K562 (cell line): ENCODE results near the gene TMEM185B. TPM values are rescaled to one million over a fixed set of nuclear protein-coding genes. Genes with fewer than 3 reads are reported as not detected.

Experiments used
- BACH1 ChIP-seq: fragments of 200-800 bp; sonication (Bioruptor generic); IDR thresholded peaks from 2 replicates; pipeline ENCODE4 v1.6.1; 2016; ENCODE audit warnings: missing genetic modification characterization, missing compliant biosample characterization
- CCNT2 ChIP-seq: IDR thresholded peaks from 2 replicates; pipeline ENCODE4 v1.6.1; 2011; ENCODE audit warnings: borderline replicate concordance, low read depth, mild to moderate bottlenecking, moderate library complexity, mixed read lengths, low read length; ENCODE audit not compliant: insufficient read length; ENCODE audit errors: extremely low read depth
- E2F3 ChIP-seq: fragments of 250-450 bp; sonication (Bioruptor Pico); IDR thresholded peaks from 2 replicates; pipeline ENCODE4 v1.4.0; 2020; ENCODE audit warnings: mild to moderate bottlenecking
- FOXJ2 ChIP-seq: fragments of 200-800 bp; sonication (Bioruptor generic); IDR thresholded peaks from 2 replicates; pipeline ENCODE4 v1.6.1; 2016; ENCODE audit warnings: missing genetic modification characterization, missing compliant biosample characterization
- GTF2F1 ChIP-seq: IDR thresholded peaks from 2 replicates; pipeline ENCODE4 v1.6.1; 2011; ENCODE audit warnings: low read depth, low read length, improper control_type of control experiment
- HIVEP1 ChIP-seq: fragments of 250-450 bp; sonication (Bioruptor Pico); IDR thresholded peaks from 2 replicates; pipeline ENCODE4 v1.4.0; 2020; ENCODE audit warnings: mild to moderate bottlenecking
- IFI16 ChIP-seq: fragments of 250-450 bp; sonication (Bioruptor Pico); IDR thresholded peaks from 2 replicates; pipeline ENCODE4 v2.1.2; 2022; ENCODE audit warnings: mild to moderate bottlenecking, inconsistent platforms
- MIER1 ChIP-seq: fragments of 450-650 bp; IDR thresholded peaks from 2 replicates; pipeline ENCODE4 v1.6.1; 2016; ENCODE audit warnings: antibody characterized with exemption, mild to moderate bottlenecking, low read depth
- NFE2 ChIP-seq: IDR thresholded peaks from 2 replicates; pipeline ENCODE4 v1.6.1; 2014; ENCODE audit warnings: antibody characterized with exemption, low read depth
- NFXL1 ChIP-seq: fragments of 450-650 bp; formaldehyde crosslinking; IDR thresholded peaks from 2 replicates; pipeline ENCODE4 v1.4.0; 2021; ENCODE audit warnings: mild to moderate bottlenecking
- PYGO2 ChIP-seq: fragments of 450-650 bp; IDR thresholded peaks from 2 replicates; pipeline ENCODE4 v1.6.1; 2016; ENCODE audit warnings: mild to moderate bottlenecking, missing genetic modification characterization, moderate library complexity, missing compliant biosample characterization
- SIX5 ChIP-seq, 2 experiments: IDR thresholded peaks; 2 replicates each; pipeline ENCODE4 v1.6.1; 2011; ENCODE audit warnings: low read length in 2 of 2, borderline replicate concordance in 1 of 2, low read depth in 1 of 2, mild to moderate bottlenecking in 1 of 2, moderate library complexity in 1 of 2; ENCODE audit not compliant: insufficient read depth in 1 of 2
- SREBF1 ChIP-seq: fragments of 150-350 bp; IDR thresholded peaks from 2 replicates; pipeline ENCODE4 v1.6.1; 2014; ENCODE audit warnings: antibody characterized with exemption, low read depth, low read length, borderline replicate concordance
- TCF15 ChIP-seq: fragments of 250-450 bp; sonication (Bioruptor Pico); IDR thresholded peaks from 2 replicates; pipeline ENCODE4 v1.8.0; 2022; ENCODE audit warnings: moderate library complexity, mild to moderate bottlenecking, inconsistent platforms
- ZBTB7A ChIP-seq: IDR thresholded peaks from 2 replicates; pipeline ENCODE4 v1.6.1; 2011; ENCODE audit warnings: low read depth, mild to moderate bottlenecking, low read length, moderate library complexity, borderline replicate concordance; ENCODE audit not compliant: control insufficient read depth
- ZKSCAN1 ChIP-seq: fragments of 150-350 bp; IDR thresholded peaks from 2 replicates; pipeline ENCODE4 v1.6.1; 2016; ENCODE audit warnings: low read depth, low read length
- ZNF263 ChIP-seq: sonication (generic); formaldehyde crosslinking; IDR thresholded peaks from 2 replicates; pipeline ENCODE4 v1.8.0; 2022; ENCODE audit warnings: mild to moderate bottlenecking, missing genetic modification reagents, borderline replicate concordance
- ZNF764 ChIP-seq: fragments of 250-450 bp; sonication (Bioruptor Pico); IDR thresholded peaks from 2 replicates; pipeline ENCODE4 v1.4.0; 2020; ENCODE audit warnings: low read depth, mild to moderate bottlenecking, moderate library complexity
- polyA plus RNA-seq, 8 experiments: library from polyadenylated mRNA; depleted of rRNA in 4 of 8; stranded (reverse) in 5 of 8; unstranded in 3 of 8; fragments of >200 nt; fragmentation: Nextera tagmentation in 2 of 8; fragmentation: Illumina TruSeq in 1 of 8; extraction: Ambion mirVana in 2 of 8; extraction: Trizol in 1 of 8; gene quantifications; 2 replicates each; pipeline versions ENCODE4 v1.2.1 to v1.2.3, GENCODE V29; 2011 to 2014; ENCODE audit warnings: inconsistent platforms in 1 of 8, missing spikeins in 1 of 8
- total RNA-seq, 7 experiments: library from RNA; depleted of rRNA in 6 of 7; stranded (reverse); fragments of >200 nt in 6 of 7; fragmentation: Illumina TruSeq in 2 of 7; extraction: Trizol in 2 of 7; gene quantifications; 2 replicates each; pipeline versions ENCODE4 v1.2.1 to v1.2.3, GENCODE V29; 2011 to 2021; ENCODE audit warnings: low replicate concordance in 1 of 7
- TF ChIP-seq, protein P1 (sequence below): sonication (generic); formaldehyde crosslinking; IDR thresholded peaks from 2 replicates; pipeline ENCODE4 v1.8.0; 2022; ENCODE audit warnings: missing genetic modification reagents, mild to moderate bottlenecking, borderline replicate concordance
- TF ChIP-seq, protein P2 (sequence below), 2 experiments: IDR thresholded peaks; 2 replicates each; pipeline ENCODE4 v1.6.1; 2012; ENCODE audit warnings: improper control_type of control experiment in 2 of 2, low read depth in 2 of 2, low read length in 2 of 2, borderline replicate concordance in 1 of 2
- TF ChIP-seq, protein P3 (sequence below): fragments of 250-450 bp; sonication (Bioruptor Pico); IDR thresholded peaks from 2 replicates; pipeline ENCODE4 v1.5.0; 2021

TMEM185B gene
- total and polyA plus RNA-seq, 9 of the 15 experiments (the other 6 are each of a cell fraction or from before 2014, with no cell fraction given) = 2.9 to 28.2 (median 11.5) TPM

GRCh38 chr2:120253021-120253882 lies 30.1 kb upstream of the TMEM185B start (continued):
- peak; percentile 96 for TF ChIP-seq ZNF263
- TF ChIP-seq PYGO2 = no peak
- TF ChIP-seq, protein P1, sequence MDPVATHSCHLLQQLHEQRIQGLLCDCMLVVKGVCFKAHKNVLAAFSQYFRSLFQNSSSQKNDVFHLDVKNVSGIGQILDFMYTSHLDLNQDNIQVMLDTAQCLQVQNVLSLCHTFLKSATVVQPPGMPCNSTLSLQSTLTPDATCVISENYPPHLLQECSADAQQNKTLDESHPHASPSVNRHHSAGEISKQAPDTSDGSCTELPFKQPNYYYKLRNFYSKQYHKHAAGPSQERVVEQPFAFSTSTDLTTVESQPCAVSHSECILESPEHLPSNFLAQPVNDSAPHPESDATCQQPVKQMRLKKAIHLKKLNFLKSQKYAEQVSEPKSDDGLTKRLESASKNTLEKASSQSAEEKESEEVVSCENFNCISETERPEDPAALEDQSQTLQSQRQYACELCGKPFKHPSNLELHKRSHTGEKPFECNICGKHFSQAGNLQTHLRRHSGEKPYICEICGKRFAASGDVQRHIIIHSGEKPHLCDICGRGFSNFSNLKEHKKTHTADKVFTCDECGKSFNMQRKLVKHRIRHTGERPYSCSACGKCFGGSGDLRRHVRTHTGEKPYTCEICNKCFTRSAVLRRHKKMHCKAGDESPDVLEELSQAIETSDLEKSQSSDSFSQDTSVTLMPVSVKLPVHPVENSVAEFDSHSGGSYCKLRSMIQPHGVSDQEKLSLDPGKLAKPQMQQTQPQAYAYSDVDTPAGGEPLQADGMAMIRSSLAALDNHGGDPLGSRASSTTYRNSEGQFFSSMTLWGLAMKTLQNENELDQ (CRISPR knock-in tag) = no peak
- no peak for TF ChIP-seq FOXJ2 (tag)
- TF ChIP-seq, protein P2, sequence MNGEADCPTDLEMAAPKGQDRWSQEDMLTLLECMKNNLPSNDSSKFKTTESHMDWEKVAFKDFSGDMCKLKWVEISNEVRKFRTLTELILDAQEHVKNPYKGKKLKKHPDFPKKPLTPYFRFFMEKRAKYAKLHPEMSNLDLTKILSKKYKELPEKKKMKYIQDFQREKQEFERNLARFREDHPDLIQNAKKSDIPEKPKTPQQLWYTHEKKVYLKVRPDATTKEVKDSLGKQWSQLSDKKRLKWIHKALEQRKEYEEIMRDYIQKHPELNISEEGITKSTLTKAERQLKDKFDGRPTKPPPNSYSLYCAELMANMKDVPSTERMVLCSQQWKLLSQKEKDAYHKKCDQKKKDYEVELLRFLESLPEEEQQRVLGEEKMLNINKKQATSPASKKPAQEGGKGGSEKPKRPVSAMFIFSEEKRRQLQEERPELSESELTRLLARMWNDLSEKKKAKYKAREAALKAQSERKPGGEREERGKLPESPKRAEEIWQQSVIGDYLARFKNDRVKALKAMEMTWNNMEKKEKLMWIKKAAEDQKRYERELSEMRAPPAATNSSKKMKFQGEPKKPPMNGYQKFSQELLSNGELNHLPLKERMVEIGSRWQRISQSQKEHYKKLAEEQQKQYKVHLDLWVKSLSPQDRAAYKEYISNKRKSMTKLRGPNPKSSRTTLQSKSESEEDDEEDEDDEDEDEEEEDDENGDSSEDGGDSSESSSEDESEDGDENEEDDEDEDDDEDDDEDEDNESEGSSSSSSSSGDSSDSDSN (IDR thresholded peaks at IDR 0.05; ENCODE audit: borderline replicate concordance in 1 of 2, low read depth in 2 of 2, low read length in 2 of 2) = peak; percentile 82 to 92; a peak in 3 of 4 replicates
- TF ChIP-seq BACH1 = no peak
- TF ChIP-seq TCF15 = no peak
- TF ChIP-seq MIER1 = 0 out of 2 replicates have a peak, but pooled peaks have one; percentile 25
- TF ChIP-seq E2F3 (CRISPR knock-in tag) = no peak
- TF ChIP-seq SIX5 (IDR thresholded peaks at IDR 0.05; ENCODE audit: borderline replicate concordance in 1 of 2, insufficient read depth in 1 of 2, low read depth in 1 of 2, low read length in 2 of 2) = no peak
- TF ChIP-seq SREBF1 = no peak
- no peak for TF ChIP-seq IFI16 (CRISPR knock-in tag)
- no peak for TF ChIP-seq GTF2F1
- TF ChIP-seq CCNT2 = peak; percentile 61
- no peak for TF ChIP-seq NFXL1 (CRISPR knock-in tag)
- no peak for TF ChIP-seq ZNF764 (CRISPR knock-in tag)
- TF ChIP-seq ZKSCAN1 = no peak
- TF ChIP-seq HIVEP1 (CRISPR knock-in tag) = no peak
- TF ChIP-seq, protein P3, sequence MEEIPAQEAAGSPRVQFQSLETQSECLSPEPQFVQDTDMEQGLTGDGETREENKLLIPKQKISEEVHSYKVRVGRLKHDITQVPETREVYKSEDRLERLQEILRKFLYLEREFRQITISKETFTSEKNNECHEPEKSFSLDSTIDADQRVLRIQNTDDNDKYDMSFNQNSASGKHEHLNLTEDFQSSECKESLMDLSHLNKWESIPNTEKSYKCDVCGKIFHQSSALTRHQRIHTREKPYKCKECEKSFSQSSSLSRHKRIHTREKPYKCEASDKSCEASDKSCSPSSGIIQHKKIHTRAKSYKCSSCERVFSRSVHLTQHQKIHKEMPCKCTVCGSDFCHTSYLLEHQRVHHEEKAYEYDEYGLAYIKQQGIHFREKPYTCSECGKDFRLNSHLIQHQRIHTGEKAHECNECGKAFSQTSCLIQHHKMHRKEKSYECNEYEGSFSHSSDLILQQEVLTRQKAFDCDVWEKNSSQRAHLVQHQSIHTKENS (CRISPR knock-in tag) = no peak
- peak; percentile 70; the same call in 1 of the 2 replicates for TF ChIP-seq ZBTB7A
- TF ChIP-seq NFE2 = 0 out of 2 replicates have a peak, but pooled peaks have one; percentile 25
